K562 (cell line): ENCODE results near the gene ITPR1. TPM values are rescaled to one million over a fixed set of nuclear protein-coding genes. Genes with fewer than 3 reads are reported as not detected.

Experiments
- ATF7 ChIP-seq: fragments of 450-650 bp; IDR thresholded peaks from 2 replicates; pipeline ENCODE4 v1.7.1; 2014; ENCODE audit warnings: mild to moderate bottlenecking, moderate library complexity
- HNRNPK ChIP-seq: fragments of 200-400 bp; formaldehyde crosslinking; IDR thresholded peaks from one replicate; pipeline ENCODE4 v1.6.1; 2018; ENCODE audit warnings: mild to moderate bottlenecking, low read depth, low read length; ENCODE audit not compliant: poor library complexity, severe bottlenecking
- MCM5 ChIP-seq: fragments of 450-650 bp; IDR thresholded peaks from 2 replicates; pipeline ENCODE4 v1.6.1; 2016; ENCODE audit warnings: low read depth
- NFYB ChIP-seq: IDR thresholded peaks from 2 replicates; pipeline ENCODE4 v1.6.1; 2011; ENCODE audit warnings: mild to moderate bottlenecking, moderate library complexity; ENCODE audit not compliant: insufficient read length; ENCODE audit errors: extremely low read depth
- NR2C2 ChIP-seq, 2 experiments: fragments of 200-800 bp in 1 of 2; sonication (Bioruptor generic) in 1 of 2; sonication (generic) in 1 of 2; formaldehyde crosslinking in 1 of 2; IDR thresholded peaks; 2 replicates each; pipeline versions ENCODE4 v1.6.1 to v1.8.0; 2016 to 2022; ENCODE audit warnings: mild to moderate bottlenecking in 1 of 2, missing compliant biosample characterization in 1 of 2, missing genetic modification characterization in 1 of 2, missing genetic modification reagents in 1 of 2
- PYGO2 ChIP-seq: fragments of 450-650 bp; IDR thresholded peaks from 2 replicates; pipeline ENCODE4 v1.6.1; 2016; ENCODE audit warnings: mild to moderate bottlenecking, missing genetic modification characterization, moderate library complexity, missing compliant biosample characterization
- ZNF311 ChIP-seq: fragments of 250-450 bp; sonication (Bioruptor Pico); IDR thresholded peaks from 2 replicates; pipeline ENCODE4 v1.4.0; 2020; ENCODE audit warnings: mild to moderate bottlenecking, moderate library complexity
- polyA plus RNA-seq, 8 experiments: library from polyadenylated mRNA; depleted of rRNA in 4 of 8; stranded (reverse) in 5 of 8; unstranded in 3 of 8; fragments of >200 nt; fragmentation: Nextera tagmentation in 2 of 8; fragmentation: Illumina TruSeq in 1 of 8; extraction: Ambion mirVana in 2 of 8; extraction: Trizol in 1 of 8; gene quantifications; 2 replicates each; pipeline versions ENCODE4 v1.2.1 to v1.2.3, GENCODE V29; 2011 to 2014; ENCODE audit warnings: inconsistent platforms in 1 of 8, missing spikeins in 1 of 8
- total RNA-seq, 7 experiments: library from RNA; depleted of rRNA in 6 of 7; stranded (reverse); fragments of >200 nt in 6 of 7; fragmentation: Illumina TruSeq in 2 of 7; extraction: Trizol in 2 of 7; gene quantifications; 2 replicates each; pipeline versions ENCODE4 v1.2.1 to v1.2.3, GENCODE V29; 2011 to 2021; ENCODE audit warnings: low replicate concordance in 1 of 7
- TF ChIP-seq, protein P1 (sequence below), 2 experiments: fragments of 450-650 bp; IDR thresholded peaks; 2 replicates each; pipeline ENCODE4 v1.6.1; 2018; ENCODE audit warnings: mild to moderate bottlenecking in 2 of 2, low read depth in 1 of 2; ENCODE audit not compliant: partially characterized antibody in 2 of 2
- TF ChIP-seq, protein P2 (sequence below): fragments of 200-400 bp; formaldehyde crosslinking; IDR thresholded peaks from 2 replicates; pipeline ENCODE4 v1.6.1; 2017; ENCODE audit warnings: mild to moderate bottlenecking, low read depth, low read length, moderate library complexity
- TF ChIP-seq, protein P3 (sequence below): fragments of 250-450 bp; sonication (Bioruptor Pico); IDR thresholded peaks from 2 replicates; pipeline ENCODE4 v1.8.0; 2022; ENCODE audit warnings: moderate library complexity, mild to moderate bottlenecking, inconsistent platforms

ITPR1 gene
- total and polyA plus RNA-seq, 9 of the 15 experiments (the other 6 are each of a cell fraction or from before 2014, with no cell fraction given): 22.4 to 40.0 (median 27.4) TPM

DNA sequence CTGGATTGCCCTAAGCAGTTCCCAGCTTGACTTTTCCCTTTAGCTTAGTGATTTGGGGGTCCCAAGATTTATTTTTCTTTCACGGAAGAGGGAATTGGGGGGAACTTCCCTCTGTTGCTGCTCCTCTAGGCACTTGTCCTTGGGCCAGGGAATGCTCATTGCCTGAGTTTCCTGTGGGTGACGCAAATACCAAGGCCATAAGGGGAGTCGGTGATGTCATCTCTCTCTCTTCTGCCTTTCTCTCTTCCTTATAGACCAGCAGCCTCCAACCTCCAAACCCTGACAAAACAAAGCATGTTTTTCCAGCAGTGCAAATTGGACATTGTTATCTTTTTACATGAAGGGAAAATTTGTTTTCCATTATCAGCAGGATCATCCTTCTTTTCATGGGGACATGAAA lies 120.2 kb downstream of the ITPR1 start (continued):
- TF ChIP-seq HNRNPK: no peak
- TF ChIP-seq PYGO2 (tag): no peak
- TF ChIP-seq, protein P1, sequence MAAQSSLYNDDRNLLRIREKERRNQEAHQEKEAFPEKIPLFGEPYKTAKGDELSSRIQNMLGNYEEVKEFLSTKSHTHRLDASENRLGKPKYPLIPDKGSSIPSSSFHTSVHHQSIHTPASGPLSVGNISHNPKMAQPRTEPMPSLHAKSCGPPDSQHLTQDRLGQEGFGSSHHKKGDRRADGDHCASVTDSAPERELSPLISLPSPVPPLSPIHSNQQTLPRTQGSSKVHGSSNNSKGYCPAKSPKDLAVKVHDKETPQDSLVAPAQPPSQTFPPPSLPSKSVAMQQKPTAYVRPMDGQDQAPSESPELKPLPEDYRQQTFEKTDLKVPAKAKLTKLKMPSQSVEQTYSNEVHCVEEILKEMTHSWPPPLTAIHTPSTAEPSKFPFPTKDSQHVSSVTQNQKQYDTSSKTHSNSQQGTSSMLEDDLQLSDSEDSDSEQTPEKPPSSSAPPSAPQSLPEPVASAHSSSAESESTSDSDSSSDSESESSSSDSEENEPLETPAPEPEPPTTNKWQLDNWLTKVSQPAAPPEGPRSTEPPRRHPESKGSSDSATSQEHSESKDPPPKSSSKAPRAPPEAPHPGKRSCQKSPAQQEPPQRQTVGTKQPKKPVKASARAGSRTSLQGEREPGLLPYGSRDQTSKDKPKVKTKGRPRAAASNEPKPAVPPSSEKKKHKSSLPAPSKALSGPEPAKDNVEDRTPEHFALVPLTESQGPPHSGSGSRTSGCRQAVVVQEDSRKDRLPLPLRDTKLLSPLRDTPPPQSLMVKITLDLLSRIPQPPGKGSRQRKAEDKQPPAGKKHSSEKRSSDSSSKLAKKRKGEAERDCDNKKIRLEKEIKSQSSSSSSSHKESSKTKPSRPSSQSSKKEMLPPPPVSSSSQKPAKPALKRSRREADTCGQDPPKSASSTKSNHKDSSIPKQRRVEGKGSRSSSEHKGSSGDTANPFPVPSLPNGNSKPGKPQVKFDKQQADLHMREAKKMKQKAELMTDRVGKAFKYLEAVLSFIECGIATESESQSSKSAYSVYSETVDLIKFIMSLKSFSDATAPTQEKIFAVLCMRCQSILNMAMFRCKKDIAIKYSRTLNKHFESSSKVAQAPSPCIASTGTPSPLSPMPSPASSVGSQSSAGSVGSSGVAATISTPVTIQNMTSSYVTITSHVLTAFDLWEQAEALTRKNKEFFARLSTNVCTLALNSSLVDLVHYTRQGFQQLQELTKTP (IDR thresholded peaks at IDR 0.05; ENCODE audit: low read depth in 1 of 2, partially characterized antibody in 2 of 2): no peak
- TF ChIP-seq NFYB: no peak
- TF ChIP-seq, protein P2, sequence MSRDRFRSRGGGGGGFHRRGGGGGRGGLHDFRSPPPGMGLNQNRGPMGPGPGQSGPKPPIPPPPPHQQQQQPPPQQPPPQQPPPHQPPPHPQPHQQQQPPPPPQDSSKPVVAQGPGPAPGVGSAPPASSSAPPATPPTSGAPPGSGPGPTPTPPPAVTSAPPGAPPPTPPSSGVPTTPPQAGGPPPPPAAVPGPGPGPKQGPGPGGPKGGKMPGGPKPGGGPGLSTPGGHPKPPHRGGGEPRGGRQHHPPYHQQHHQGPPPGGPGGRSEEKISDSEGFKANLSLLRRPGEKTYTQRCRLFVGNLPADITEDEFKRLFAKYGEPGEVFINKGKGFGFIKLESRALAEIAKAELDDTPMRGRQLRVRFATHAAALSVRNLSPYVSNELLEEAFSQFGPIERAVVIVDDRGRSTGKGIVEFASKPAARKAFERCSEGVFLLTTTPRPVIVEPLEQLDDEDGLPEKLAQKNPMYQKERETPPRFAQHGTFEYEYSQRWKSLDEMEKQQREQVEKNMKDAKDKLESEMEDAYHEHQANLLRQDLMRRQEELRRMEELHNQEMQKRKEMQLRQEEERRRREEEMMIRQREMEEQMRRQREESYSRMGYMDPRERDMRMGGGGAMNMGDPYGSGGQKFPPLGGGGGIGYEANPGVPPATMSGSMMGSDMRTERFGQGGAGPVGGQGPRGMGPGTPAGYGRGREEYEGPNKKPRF: no peak
- TF ChIP-seq ZNF311 (CRISPR knock-in tag): no peak
- TF ChIP-seq ATF7: peak; percentile 53; the same call in 1 of the 2 replicates
- no peak for TF ChIP-seq MCM5
- TF ChIP-seq NR2C2 (CRISPR knock-in tag; IDR thresholded peaks at IDR 0.05): no peak
- no peak for TF ChIP-seq NR2C2 (tag; IDR thresholded peaks at IDR 0.05)
- TF ChIP-seq, protein P3, sequence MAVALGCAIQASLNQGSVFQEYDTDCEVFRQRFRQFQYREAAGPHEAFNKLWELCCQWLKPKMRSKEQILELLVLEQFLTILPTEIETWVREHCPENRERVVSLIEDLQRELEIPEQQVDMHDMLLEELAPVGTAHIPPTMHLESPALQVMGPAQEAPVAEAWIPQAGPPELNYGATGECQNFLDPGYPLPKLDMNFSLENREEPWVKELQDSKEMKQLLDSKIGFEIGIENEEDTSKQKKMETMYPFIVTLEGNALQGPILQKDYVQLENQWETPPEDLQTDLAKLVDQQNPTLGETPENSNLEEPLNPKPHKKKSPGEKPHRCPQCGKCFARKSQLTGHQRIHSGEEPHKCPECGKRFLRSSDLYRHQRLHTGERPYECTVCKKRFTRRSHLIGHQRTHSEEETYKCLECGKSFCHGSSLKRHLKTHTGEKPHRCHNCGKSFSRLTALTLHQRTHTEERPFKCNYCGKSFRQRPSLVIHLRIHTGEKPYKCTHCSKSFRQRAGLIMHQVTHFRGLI: no peak
